ENCODE data around the gene SRP14.
"Not testable (repeated sequence)": the region's sequence is repeated elsewhere in the genome, so short reads cannot be mapped to it uniquely, and the experiment has no call there.

The SRP14 gene

DNA sequence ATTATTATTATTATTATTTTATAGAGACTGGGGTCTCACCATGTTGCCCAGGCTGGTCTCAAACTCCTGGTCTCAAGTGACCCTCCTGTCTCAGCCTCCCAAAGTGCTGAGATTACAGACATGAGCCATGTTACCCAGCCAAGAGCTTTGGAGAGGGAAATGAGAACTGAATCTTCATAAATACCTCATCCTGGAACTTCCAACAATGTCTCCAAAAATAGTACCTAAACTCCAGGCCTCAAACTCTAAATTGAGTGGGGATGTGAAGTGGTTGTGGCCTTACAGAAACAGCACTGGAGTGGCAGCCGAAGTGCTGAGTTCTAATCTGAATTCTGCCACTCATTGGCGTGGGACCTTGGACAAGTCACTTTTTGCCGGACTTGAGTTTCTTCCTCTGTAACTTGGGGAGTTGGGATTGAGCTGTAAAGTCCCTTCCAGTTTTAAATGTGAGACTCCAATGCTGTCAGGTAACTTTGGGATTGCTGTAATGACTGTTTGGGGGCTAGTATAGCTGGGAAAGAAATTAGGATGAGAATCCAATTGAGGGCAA lies 10.0 kb upstream of the SRP14 start:
- no peak for DNase-seq

DNA sequence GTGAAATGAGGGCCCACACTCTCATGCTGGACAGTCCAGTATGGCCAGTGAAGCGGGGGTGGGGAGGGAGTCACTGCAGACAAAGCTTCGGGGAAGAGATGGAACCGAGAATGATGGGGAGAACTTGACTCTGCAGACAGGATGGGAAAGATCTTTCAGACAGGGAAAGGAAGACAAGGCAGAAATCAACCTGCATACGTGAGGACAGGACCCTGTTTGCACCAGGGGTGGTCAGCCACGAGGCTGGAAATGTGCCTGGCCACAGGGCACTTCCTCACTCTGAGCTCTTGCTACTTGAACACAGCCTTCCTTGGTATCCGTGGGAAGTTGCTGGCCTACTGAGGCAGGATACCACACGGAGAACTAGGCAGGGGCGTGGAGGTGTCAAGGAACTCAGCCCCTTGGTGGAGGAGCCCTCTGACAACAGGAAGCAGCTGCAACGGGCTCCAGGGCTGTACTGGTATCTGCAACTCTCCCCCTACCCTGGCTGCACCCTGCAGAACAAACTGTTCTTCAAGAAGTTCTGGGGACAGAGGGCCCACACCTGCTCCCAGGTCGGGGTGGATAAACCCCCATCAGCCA lies 9.3 kb upstream of the SRP14 start:
- no peak for DNase-seq

DNA sequence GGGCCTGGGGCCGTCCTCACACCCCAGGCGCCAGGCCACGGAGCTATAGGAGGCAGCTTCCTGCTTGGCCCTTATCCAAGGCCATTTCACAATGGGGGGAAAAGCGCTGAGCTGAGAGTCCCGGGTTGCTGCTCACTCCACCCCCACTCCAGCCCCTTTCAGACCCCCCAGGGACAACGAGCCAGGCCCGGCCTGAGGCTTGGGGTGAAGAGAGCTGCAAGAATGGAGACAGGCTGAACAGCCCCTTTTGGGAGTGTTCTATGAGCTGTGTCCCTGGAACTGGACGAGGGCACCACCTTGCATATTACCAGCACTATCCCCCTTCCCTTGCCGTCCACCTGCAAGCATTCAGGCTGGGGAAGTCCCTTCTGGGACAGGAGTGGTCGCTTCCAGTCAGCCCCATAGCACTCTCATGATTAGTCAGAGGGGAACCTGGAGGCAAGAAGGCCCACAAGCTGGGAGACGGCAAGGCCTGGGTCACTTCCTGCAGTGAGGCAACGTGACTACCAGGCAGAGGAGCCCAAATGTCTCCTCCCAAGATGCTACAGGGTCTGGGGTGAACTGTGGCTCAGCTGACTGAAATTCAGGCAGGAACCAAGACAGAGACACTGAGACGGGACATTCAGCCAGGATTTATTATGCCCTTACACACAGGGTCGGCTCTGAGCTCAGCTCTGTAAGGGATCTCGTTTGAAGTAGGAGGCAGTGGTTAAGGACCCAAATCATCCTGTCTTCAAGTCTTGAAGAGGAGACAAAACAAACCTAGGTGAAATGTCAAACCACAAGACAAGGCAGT lies 8.6 kb upstream of the SRP14 start:
- peak; percentile 76 to 82 for DNase-seq

DNA sequence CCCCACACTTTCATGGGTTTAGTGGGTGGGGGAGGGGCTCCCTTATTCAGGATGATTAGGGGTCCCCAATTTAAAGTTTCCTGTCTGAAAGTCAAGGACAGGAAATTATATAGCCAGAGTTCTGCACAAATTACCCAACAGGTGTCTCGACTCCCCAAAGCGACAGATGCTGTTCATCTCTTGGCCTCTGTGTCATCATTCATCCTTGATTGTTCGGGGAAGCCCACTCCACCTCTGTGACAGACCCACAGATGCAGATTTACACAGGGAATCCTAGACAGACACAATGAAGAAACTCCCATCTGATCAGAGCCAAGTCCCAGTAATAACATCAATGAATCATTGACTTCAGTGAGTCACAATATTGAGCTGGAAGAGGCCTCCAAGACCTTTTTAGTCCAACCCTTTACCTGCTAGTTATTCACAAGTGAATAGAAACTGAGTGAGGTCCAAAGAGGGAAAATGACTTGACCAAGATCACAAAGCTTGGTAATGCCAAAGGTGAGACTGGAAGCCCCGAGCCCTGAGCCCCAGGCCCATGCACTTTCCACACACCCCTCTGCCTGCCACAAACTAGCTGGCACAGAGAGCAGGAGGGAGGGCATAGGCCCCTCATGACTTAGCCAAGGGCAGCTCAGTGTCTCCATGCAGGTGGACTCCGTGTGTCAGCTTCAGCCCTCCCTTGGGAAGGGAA lies 7.9 kb upstream of the SRP14 start:
- no peak for DNase-seq

DNA sequence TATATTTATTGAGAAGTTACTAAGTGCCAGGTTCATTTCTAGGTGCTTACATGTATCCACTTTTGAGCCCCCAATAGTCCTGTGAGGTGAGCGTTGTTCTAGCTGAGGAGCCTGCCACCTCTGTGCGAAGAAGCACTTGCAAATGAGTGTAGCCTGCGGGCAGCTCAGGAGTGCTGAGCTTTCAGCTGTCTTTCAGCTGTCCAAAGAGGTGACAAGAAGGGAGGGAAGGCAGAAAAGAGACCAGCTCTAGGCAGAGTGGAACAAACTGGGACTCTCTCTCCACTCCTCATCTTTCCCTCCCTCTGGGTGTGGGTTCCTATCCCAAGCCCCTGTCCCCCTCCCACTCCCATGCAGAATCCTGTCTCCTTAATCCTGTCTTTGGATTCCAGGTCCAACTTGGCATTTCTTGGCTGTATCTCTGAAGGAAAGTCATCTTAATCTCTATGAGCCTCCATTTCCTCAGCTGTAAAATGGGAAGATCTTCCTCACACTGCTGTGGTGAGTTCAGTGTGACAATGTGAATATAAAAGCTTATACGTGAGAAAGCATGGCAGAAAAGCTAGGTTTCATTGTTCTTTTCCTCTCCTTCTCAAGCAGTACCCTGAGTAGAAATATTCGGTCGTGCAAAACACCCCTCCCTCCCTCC lies 6.7 kb upstream of the SRP14 start:
- DNase-seq = no peak

DNA sequence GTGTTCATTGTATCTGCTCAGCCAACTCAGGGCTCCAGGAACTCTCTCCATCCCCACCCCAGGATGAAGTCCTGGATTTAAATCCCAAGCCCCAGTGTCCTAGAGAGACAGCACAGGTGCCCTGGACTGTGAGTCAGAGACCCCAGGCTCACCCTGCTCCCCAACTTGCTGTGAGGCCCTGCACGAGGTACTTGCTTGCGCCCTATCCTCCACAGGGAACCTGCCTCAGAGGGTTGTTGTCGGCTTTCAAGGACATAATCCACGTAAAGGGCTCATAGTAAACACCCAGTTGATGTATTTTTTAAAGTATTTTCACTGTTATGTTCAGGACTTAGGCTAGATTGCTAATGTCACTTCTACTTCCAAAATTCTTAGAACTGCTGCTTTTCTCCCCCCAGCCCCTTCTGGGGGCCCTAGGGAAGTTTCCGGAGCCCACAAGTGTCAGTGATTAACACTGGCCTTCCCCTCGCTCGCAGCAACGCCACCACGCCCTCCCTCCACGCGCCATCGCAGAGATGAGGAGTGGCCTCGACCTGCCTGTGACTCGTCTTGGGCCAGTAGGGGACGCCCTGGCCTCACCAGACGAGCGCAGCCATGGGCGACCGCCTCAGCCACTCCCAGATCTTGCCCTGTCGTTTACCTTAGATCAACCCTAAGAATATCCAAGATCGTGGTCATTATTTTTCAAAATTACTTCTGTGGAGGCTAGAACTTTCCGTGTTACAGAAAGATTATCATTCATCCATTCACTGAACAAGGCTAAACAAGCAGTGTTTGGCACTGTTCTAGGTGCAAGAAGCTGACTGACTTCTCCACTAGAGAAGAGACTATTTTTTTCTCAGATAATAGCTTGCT lies 6.0 kb upstream of the SRP14 start:
- peak; percentile 90 to 93 for DNase-seq

DNA sequence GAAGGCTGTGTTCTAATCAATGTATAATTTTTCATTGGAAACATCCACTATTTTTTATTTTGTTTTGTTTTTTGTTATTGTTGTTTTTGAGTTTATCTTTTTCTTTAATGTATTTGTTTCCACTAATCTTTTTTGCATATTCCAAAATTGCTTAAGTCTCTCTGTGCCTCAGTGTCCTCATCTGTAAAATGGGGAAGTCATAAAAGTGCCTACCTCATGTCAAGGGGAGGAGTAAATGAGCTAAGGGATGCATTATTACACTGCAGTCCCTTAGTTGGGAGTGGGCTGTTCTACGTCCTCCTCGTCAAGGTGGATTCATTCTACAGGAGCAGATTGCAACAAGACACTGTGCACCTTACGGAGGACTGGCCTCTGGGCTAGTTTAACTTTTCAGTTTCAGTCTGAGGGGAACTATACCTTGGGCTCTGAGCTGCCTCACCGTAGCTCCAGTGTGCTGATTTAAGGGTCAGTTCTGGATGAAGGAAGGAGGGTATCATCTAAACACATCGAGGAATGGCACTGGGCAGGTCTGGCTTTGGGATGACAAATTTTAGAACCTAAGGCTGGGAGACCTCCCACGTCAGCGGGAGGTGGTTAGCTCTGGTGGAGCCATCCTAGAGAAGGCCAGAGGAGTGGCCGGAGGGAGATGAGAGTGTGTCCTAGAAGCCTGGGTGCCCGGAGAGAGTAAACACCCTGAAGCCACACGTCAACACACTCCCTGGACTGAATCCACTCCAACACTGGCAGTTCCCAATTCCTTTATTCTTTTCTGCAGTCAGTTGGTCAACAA lies 5.1 kb upstream of the SRP14 start:
- no peak for DNase-seq

DNA sequence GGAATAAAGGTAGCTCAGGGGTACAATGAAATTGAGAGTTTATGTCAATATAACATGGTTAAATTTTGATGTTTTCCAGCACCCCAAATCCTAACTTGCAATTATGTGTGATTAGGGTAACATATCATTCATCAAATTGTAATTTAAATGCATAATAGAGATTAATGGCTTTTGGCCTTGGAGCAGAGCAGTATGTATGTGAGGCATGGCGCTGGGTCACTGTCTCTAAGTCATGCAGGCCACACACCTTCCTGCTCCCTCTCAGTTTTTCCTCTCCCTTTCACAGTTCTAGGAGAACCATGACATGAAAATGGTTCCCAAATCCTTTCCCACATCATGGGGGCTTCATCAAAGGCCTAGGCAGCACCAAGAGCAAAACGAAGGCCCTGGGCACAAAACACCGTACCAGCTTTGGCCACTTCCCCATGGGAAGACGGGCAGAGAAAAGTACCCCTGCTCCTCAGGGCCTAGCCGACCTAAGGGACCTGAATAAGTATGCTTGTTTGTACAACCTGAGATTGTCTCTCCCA lies 3.9 kb upstream of the SRP14 start:
- no peak for DNase-seq

DNA sequence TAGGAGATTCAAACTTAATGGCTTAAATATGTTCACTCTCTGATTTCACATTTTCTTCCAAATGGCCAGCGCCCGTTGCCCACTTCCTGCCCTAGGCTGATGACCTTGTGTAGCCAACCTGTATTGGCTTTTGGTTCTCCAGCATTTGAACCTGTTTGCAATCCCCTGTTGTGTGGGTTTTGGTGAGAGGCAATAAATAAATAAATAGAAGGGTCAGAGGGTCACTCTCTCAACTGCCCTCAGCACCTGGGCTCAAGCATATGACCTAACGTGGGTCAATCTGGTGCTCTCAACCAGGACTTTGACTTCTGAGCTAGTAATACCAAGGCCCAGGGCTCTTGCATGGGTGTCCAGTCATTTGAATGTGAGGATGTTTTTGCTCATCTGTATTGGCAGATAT lies 1.8 kb upstream of the SRP14 start:
- no peak for DNase-seq

DNA sequence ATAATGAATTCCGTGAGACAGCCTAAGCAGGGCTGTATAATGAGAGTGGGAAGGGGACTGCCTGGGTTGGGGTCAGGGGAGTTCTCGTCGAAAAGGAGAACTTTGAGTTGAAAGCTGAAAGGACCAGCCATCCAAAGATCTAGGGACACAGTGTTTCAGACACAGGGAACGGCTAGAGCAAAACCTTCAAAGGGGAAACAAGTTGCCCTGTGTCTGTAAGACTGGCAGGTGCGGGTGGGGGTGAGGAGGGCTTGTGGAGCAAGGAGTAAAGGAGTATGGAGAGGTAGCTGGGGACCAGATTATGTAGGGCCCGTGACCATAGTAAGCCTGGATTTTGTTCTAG lies 1.3 kb upstream of the SRP14 start:
- no peak for DNase-seq

DNA sequence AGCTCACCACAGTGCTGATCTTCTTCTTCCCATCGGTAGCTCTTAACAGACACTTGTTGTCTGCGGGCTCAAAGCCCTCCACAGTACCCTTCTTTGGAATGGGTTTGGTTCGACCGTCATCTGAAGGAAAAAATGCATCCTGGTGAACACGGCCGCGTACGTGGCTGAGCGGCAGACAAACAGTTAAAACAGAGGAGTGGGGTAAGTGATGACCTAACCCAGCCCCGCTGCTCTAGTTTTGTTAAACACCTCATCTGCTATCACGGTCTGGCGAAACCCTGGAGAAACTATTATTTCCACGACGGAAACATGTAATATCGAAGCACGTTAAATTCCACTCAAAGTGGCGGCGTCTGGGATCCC lies 725 bp downstream of the SRP14 start:
- DNase-seq = no peak

DNA sequence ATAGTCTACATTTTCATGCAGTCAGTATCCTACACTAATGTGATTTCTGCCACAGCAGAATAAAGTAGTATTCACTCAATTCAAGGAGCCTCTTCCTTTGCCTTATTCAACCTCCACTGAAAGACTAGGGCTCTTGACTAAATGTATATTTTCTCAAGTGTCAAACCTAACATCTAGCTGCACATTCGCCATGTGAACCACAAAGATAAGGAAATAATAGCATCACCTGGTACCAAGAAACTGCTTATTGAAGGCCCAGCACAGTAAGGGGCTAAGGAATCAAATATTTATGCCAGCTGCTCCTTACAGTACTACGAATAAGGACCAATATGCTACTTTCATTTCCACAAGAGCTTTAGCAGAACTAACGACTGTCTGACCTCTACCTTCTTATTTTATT lies 1.3 kb downstream of the SRP14 start:
- no peak for DNase-seq

DNA sequence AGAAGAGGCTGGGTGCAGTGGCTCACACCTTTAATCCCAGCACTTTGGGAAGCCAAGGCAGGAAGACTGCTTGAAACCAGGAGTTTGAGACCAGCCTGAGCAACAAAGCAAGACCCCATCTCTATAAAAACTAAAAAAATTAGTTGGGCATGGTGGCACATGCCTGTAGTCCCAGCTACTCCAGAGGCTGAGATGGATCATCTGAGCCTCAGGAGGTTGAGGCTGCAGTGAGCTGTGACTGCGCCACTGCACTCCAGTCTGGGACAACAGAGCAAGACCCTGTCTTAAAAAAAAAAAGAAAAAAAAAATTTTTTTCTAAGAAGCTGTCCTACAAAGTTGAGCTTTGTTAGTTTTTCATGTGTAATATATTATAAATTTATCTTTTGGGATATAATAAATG lies 3.8 kb downstream of the SRP14 start:
- not testable (repeated sequence) for DNase-seq

DNA sequence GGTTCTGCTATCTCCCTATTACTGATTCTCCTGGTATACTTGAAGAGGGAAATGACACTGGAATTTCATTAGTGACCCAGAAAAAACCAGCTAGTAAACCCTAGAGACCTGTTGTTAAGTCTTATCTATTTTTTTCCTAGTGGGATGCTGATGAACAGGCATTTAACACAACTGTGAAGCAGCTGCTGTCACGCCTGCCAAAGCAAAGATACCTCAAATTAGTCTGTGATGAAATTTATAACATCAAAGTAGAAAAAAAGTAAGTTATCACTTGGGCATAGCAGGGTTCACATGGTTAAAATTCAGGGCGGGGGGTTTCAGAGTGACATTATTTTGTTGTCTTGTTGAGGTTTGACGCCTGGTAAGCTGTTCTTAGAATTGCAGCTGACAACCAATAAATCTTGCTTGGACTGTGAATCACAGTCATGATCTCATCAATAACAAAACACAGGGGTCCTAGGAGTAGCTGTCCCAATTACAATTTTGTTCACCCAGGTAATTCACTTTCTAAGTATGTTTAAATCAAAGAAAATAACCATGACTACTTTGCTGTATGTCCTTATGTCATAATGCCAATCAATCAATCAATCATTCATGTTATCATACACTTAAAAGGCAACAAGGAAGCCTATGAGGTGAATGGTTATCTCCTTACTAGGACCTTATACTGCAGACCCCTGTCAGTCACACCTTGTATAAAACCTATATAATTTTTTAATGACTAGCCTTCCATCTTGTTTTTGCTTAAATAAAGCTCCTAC lies 4.6 kb downstream of the SRP14 start:
- no peak for DNase-seq

DNA sequence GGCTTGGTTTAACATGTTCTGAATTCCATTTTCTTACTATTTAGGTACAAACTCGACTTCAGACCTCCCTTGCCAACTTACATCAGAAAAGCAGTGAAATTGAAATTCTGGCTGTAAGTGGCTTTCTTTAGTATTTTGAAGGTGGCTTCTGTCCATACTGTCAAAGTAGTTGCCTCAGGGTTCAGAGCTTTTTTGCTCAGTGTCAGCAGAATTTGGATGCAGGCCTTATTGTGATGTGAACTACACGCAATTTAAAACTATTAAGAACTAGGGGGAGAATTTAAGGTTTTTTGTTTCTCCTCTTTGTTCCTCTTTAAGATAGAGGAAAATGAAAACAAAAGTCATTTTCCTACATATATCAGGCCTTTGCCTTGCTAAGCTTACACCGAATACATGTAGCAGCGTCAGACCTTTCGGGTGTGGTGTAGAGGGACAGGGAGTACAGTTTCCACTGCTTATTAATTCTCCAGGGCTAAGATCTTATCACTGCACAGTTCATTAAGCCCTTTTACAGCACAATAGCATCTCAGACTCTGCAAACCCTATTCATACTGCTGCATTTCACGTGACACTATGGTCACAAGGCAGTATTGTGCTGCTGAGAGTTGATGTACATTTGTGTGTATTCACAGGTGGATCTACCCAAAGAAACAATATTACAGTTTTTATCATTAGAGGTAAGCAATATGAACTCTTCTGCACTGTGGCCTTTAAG lies 6.7 kb downstream of the SRP14 start:
- no peak for DNase-seq

DNA sequence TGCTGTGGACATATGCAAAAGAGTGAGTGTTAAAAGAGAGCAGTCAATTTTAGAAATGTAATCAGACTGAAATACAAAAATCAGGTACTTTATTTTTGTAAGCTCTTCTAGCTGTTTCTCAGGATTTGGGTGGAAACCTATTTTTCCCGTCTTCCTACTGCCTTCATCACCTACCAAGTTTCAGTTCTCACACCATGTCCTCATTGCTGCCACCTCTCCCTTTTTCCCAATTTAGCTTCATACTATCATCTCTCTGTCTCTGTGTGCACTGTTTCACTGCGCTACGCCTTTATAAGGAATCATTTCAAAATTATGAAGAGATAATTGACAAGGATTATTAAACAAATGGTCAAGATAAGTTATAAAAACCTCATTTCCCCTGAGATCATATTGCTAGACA lies 7.7 kb downstream of the SRP14 start:
- no peak for DNase-seq

DNA sequence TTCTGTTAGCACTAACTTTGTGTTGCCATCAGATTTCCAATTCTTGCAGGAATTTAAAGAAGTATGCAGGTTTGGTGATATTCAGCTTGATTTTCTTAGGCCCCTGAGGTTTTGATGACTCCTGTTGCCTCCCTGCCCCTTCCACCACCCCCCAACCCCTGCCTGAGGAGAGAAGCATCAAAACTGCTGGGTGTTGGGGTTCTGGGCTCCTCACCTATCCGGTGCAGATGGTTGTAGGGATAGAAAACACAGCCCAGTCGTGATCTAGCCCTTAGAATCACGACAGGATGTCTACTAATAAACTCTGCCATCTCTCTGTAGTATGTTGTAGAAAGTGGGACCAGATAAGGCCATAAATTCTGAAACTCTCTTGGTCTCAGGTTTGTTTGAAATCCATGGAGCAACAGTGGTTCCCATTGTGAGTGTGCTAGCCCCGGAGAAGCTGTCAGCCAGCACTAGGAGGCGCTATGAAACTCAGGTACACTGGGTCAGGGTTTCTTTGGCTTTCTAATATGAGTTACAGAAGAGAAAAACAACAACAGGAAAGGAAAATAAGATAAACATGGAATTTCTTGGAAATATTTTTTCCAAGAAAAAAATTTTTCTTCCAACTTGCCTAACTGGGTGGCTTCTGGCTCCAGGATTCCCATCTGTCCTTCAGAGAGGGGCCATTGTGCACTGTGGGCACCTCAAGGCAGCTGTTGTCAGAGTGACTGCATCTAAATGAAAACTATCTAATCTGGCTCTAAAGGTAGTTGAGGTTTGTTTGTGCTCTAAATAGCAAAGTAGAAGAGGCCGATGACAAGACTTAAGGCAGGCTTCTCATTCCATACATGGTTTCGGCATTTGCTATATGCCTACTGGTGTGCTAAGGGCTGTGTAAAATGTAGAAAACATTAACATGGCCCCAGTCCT lies 8.7 kb downstream of the SRP14 start:
- no peak for DNase-seq

DNA sequence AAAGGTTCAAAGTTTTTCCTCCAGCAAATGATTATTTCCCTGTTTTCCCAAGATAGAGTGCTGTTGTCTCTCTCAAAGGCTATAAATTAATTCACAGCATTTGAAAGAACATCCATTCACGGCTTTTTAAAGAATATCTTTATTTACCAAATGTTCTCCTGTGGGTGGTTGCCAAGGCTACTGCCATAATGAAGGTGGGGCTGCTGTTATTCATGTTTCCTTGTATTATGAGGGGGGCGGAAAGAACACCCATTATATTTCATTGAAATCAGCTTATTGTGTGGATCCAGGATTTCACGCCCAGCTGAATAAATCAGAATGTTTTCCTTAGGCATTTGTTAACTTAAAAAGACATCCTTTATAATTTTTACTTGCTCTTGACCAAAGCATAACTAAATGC lies 10.1 kb downstream of the SRP14 start:
- DNase-seq = no peak

DNA sequence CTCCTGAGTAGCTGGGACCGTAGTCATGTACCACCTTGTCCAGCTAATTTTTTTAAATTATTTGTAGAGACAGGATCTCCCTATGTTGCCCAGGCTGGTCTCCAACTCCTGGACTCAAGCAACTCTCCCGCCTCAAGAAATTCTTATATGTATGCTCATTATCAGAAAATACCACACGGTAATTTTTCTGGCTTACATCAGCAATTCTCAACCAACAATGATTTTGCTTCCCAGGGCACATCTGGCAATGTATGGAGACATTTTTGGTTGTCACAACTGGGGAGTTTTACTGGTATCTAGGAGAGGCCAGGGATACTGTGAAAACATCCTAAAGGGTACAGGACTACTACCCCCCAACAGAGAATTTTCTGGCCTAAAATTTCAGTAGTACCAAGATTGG lies 10.8 kb downstream of the SRP14 start:
- no peak for DNase-seq

Data from activated CD4-positive, alpha-beta T cell treated with anti-CD3 and anti-CD28 coated beads, Interleukin-2, amount 50 U/mL, for 48 hours (primary cell).